Astrocyte (in vitro differentiated cells and primary cell): ENCODE results near the gene TSPEAR. TPM values are rescaled to one million over a fixed set of nuclear protein-coding genes. Genes with fewer than 3 reads are reported as not detected.

Experiments
- DNase-seq: peaks from one replicate; pipeline ENCODE4 v3.0.0-alpha.2; 2010; ENCODE audit warnings: low read depth
- FAIRE-seq: peaks from 2 replicates; lab custom pipeline; 2011; peaks lifted over from hg19 to GRCh38; lab: Jason Lieb, UNC
- H2AFZ ChIP-seq: 2 replicates; pipeline ENCODE4 v1.6.0; 2012; ENCODE audit warnings: low read depth, low read length, inconsistent platforms
- H3K27ac ChIP-seq: 2 replicates; pipeline ENCODE4 v1.5.1; 2011; ENCODE audit warnings: low read depth, low read length, inconsistent platforms
- H3K27me3 ChIP-seq: 2 replicates; pipeline ENCODE4 v1.6.0; 2011; ENCODE audit warnings: low read length, inconsistent platforms; ENCODE audit not compliant: insufficient read depth
- H3K36me3 ChIP-seq: 2 replicates; pipeline ENCODE4 v1.5.1; 2011; ENCODE audit warnings: low read length, inconsistent platforms; ENCODE audit not compliant: insufficient read depth
- H3K4me1 ChIP-seq: 2 replicates; pipeline ENCODE4 v1.5.1; 2011; ENCODE audit warnings: low read length, inconsistent platforms; ENCODE audit not compliant: insufficient read depth
- H3K4me2 ChIP-seq: 2 replicates; pipeline ENCODE4 v1.6.0; 2012; ENCODE audit warnings: low read length, inconsistent platforms
- H3K4me3 ChIP-seq: 2 replicates; pipeline ENCODE4 v1.5.1; 2011; ENCODE audit warnings: low read depth, mild to moderate bottlenecking, low read length, inconsistent platforms; ENCODE audit not compliant: insufficient read depth
- H3K79me2 ChIP-seq: 2 replicates; pipeline ENCODE4 v1.6.0; 2012; ENCODE audit warnings: mild to moderate bottlenecking, low read length, inconsistent platforms; ENCODE audit not compliant: insufficient read depth
- H3K9ac ChIP-seq: 2 replicates; pipeline ENCODE4 v1.6.0; 2012; ENCODE audit warnings: mild to moderate bottlenecking, low read length, inconsistent platforms
- H3K9me3 ChIP-seq: 2 replicates; pipeline ENCODE4 v1.5.1; 2012; ENCODE audit warnings: low read depth, mild to moderate bottlenecking, low read length, inconsistent platforms; ENCODE audit not compliant: insufficient read depth
- H4K20me1 ChIP-seq: 2 replicates; pipeline ENCODE4 v1.6.0; 2012; ENCODE audit warnings: low read length, inconsistent platforms; ENCODE audit not compliant: insufficient read depth
- H3K27ac Mint-ChIP-seq: one replicate; pipeline ENCODE4 v1.8.0; 2021; ENCODE audit warnings: mild to moderate bottlenecking, mixed read lengths; ENCODE audit not compliant: unreplicated experiment
- H3K27me3 Mint-ChIP-seq: one replicate; pipeline ENCODE4 v1.8.0; 2021; ENCODE audit warnings: low read depth, mixed read lengths; ENCODE audit not compliant: unreplicated experiment
- H3K36me3 Mint-ChIP-seq: one replicate; pipeline ENCODE4 v1.8.0; 2021; ENCODE audit warnings: low read depth, mixed read lengths; ENCODE audit not compliant: unreplicated experiment
- H3K4me1 Mint-ChIP-seq: one replicate; pipeline ENCODE4 v1.8.0; 2021; ENCODE audit warnings: low read depth, mixed read lengths; ENCODE audit not compliant: unreplicated experiment
- H3K4me3 Mint-ChIP-seq: one replicate; pipeline ENCODE4 v1.8.0; 2021; ENCODE audit warnings: mild to moderate bottlenecking, moderate library complexity, mixed read lengths; ENCODE audit not compliant: unreplicated experiment
- H3K9me3 Mint-ChIP-seq: one replicate; pipeline ENCODE4 v1.8.0; 2021; ENCODE audit warnings: mild to moderate bottlenecking, mixed read lengths; ENCODE audit not compliant: unreplicated experiment
- CTCF ChIP-seq: IDR thresholded peaks from 2 replicates; pipeline ENCODE4 v1.5.1; 2011; ENCODE audit warnings: low read depth, mild to moderate bottlenecking, inconsistent platforms, low read length, moderate library complexity; ENCODE audit not compliant: insufficient read depth
- EZH2 ChIP-seq: IDR thresholded peaks from 2 replicates; pipeline ENCODE4 v1.6.1; 2012; ENCODE audit warnings: mild to moderate bottlenecking, low read length, inconsistent platforms; ENCODE audit not compliant: insufficient read depth
- total RNA-seq: library from RNA; stranded (reverse); gene quantifications from 2 replicates; pipeline ENCODE4 v1.2.1, GENCODE V29; 2021

Gene TSPEAR
- total RNA-seq, 1 donor from 2014 or later, result not detected

DNA sequence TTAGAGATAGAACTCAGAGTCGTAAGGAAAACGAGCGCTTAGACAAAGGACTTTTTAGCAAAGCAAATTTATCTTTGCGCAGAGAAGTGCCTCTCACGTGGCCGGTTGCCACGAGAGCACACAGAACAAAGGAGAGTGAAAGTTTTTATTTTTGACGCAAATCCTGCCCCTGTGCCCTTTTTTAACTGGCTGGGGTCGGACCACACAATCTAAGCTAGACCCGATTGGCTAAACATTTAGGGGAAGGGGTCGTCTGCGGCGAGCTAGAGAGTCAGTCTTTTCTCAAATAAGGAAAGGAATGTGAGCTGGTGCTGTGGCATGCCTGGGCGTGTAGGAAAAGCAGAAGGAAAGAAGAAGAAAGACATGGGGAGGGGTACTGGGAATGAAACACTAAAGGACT, 162.4 kb downstream of the TSPEAR start:
- Histone ChIP-seq H3K79me2 (no peaks in the 10 kb centered on the region), H3K4me2 (no peak overlapping the region), H3K9me3 (no peaks in the 10 kb centered on the region), H3K4me1 (no peaks in the 10 kb centered on the region), H3K4me3 (no peak overlapping the region), H3K27ac (no peak overlapping the region), H2AFZ (no peak overlapping the region), H4K20me1 (no peaks in the 10 kb centered on the region), H3K27me3 (no peaks in the 10 kb centered on the region), H3K9ac (no peak overlapping the region), H3K36me3 (no peaks in the 10 kb centered on the region)
- peak overlapping the region; percentile 75 for H3K27ac Mint-ChIP-seq
- peaks cover 5% of the 10 kb centered on the region for H3K27me3 Mint-ChIP-seq
- H3K4me3 Mint-ChIP-seq, result no peak overlapping the region
- peaks cover 1% of the 10 kb centered on the region for H3K36me3 Mint-ChIP-seq
- FAIRE-seq (no peak), DNase-seq (peak; percentile 2)
- H3K4me1 Mint-ChIP-seq, result peaks cover 7% of the 10 kb centered on the region
- TF ChIP-seq EZH2, result no peak
- TF ChIP-seq CTCF, result no peak
- peaks cover 15% of the 10 kb centered on the region for H3K9me3 Mint-ChIP-seq

DNA sequence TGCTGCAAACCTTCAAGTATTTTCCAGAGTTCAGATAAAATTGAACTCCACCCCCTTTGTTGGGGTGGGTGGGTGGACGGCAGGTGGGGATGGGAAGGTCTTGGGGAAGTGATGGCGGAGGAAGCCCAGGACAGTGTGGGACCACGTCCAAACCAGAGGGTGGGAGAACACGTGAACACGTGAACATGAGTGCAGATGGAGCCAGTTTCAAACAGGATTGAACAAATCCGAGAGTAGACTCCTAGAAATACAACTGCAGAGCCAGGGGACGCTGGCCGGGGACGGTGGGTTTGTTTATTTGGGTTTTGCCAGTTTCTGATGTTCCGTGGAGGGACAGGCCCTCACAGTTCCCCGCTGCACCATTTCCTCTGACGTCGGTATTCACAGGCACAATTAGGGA, 163.0 kb downstream of the TSPEAR start:
- H3K9ac ChIP-seq, result no peak overlapping the region
- H3K79me2 ChIP-seq, result no peaks in the 10 kb centered on the region
- H3K4me2 ChIP-seq, result no peak overlapping the region
- H2AFZ ChIP-seq, result no peak overlapping the region
- Mint-ChIP-seq H3K4me1 (peaks cover 7% of the 10 kb centered on the region), H3K4me3 (no peak overlapping the region), H3K9me3 (peaks cover 15% of the 10 kb centered on the region), H3K36me3 (peaks cover 1% of the 10 kb centered on the region), H3K27me3 (peaks cover 5% of the 10 kb centered on the region), H3K27ac (no peak overlapping the region)
- no peak for FAIRE-seq
- DNase-seq, result no peak
- no peaks in the 10 kb centered on the region for H4K20me1 ChIP-seq
- H3K36me3 ChIP-seq, result no peaks in the 10 kb centered on the region
- no peaks in the 10 kb centered on the region for H3K4me1 ChIP-seq
- no peaks in the 10 kb centered on the region for H3K27me3 ChIP-seq
- H3K27ac ChIP-seq, result no peak overlapping the region
- no peaks in the 10 kb centered on the region for H3K9me3 ChIP-seq
- TF ChIP-seq CTCF (no peak), EZH2 (no peak)
- no peak overlapping the region for H3K4me3 ChIP-seq

- Histone ChIP-seq H3K79me2 (no peaks in the 10 kb centered on the region), H3K9ac (no peak overlapping the region), H3K9me3 (no peaks in the 10 kb centered on the region), H3K4me1 (no peaks in the 10 kb centered on the region), H4K20me1 (no peaks in the 10 kb centered on the region), H2AFZ (no peak overlapping the region), H3K36me3 (no peaks in the 10 kb centered on the region), H3K4me3 (no peak overlapping the region), H3K27ac (no peak overlapping the region), H3K4me2 (no peak overlapping the region), H3K27me3 (no peaks in the 10 kb centered on the region)
- Mint-ChIP-seq H3K4me3 (no peak overlapping the region), H3K27ac (no peak overlapping the region), H3K4me1 (peaks cover 7% of the 10 kb centered on the region), H3K9me3 (peaks cover 15% of the 10 kb centered on the region), H3K27me3 (peaks cover 5% of the 10 kb centered on the region), H3K36me3 (peaks cover 1% of the 10 kb centered on the region)
- no peak for DNase-seq
- no peak for TF ChIP-seq EZH2
- TF ChIP-seq CTCF, result no peak
- no peak for FAIRE-seq
These were observed 163.6 kb downstream of the TSPEAR start for GRCh38 chr21:44547656-44548331.
